HEK293 (cell line): ENCODE data around the gene HMX3.

ENCODE experiments used
- CTCF ChIA-PET: fragments of 350-600 bp; formaldehyde crosslinking; extraction: SDS; loops from one replicate; lab custom pipeline; 2021; ENCODE audit warnings: antibody characterized with exemption; lab: Yijun Ruan, JAX
- POLR2A ChIA-PET: fragments of 300-600 bp; formaldehyde crosslinking; extraction: SDS; loops from one replicate; lab custom pipeline; 2020; ENCODE audit warnings: antibody characterized with exemption, inconsistent platforms; lab: Yijun Ruan, JAX
- H3K27ac ChIP-seq: fragments of 200-500 bp; sonication (Bioruptor generic); 2 replicates; pipeline ENCODE4 v1.5.1; 2014; ENCODE audit warnings: low read depth, low read length, control low read depth, inconsistent platforms; ENCODE audit errors: extremely low read depth
- H3K36me3 ChIP-seq, 2 experiments: fragments of 200-500 bp in 1 of 2; sonication (Bioruptor generic) in 1 of 2; 1 replicate in 1 of 2; 2 replicates in 1 of 2; pipeline ENCODE4 v1.5.1; 2014 to 2017; ENCODE audit warnings: inconsistent platforms in 2 of 2, low read length in 2 of 2; ENCODE audit not compliant: control insufficient read depth in 2 of 2, insufficient read depth in 1 of 2
- H3K4me1 ChIP-seq: fragments of 200-500 bp; sonication (Bioruptor generic); 2 replicates; pipeline ENCODE4 v1.5.1; 2014; ENCODE audit warnings: mild to moderate bottlenecking, low read length, inconsistent platforms; ENCODE audit not compliant: control insufficient read depth, insufficient read depth
- H3K4me3 ChIP-seq: 2 replicates; pipeline ENCODE4 v1.5.1; 2011; ENCODE audit warnings: low read depth, mild to moderate bottlenecking, control low read depth, low read length, moderate library complexity
- H3K9me3 ChIP-seq: fragments of 200-500 bp; sonication (Bioruptor generic); 2 replicates; pipeline ENCODE4 v1.5.1; 2014; ENCODE audit warnings: low read depth, low read length, inconsistent platforms; ENCODE audit not compliant: control insufficient read depth, insufficient read depth
- FEZF1 ChIP-seq: fragments of 450-650 bp; formaldehyde crosslinking; IDR thresholded peaks from 2 replicates; pipeline ENCODE4 v1.5.1; 2016; ENCODE audit warnings: missing biosample characterization, missing genetic modification characterization
- GLIS1 ChIP-seq: fragments of 450-650 bp; formaldehyde crosslinking; IDR thresholded peaks from 2 replicates; pipeline ENCODE4 v1.5.1; 2016; ENCODE audit warnings: missing biosample characterization, missing genetic modification characterization
- MYNN ChIP-seq: fragments of 450-650 bp; formaldehyde crosslinking; IDR thresholded peaks from 2 replicates; pipeline ENCODE4 v1.5.1; 2016; ENCODE audit warnings: missing biosample characterization, missing genetic modification characterization, borderline replicate concordance
- PATZ1 ChIP-seq: fragments of 450-650 bp; formaldehyde crosslinking; IDR thresholded peaks from 2 replicates; pipeline ENCODE4 v1.5.1; 2016; ENCODE audit warnings: missing biosample characterization, missing genetic modification characterization
- SP7 ChIP-seq: fragments of 450-650 bp; formaldehyde crosslinking; IDR thresholded peaks from 2 replicates; pipeline ENCODE4 v1.5.1; 2016; ENCODE audit warnings: missing biosample characterization, missing genetic modification characterization
- TSHZ1 ChIP-seq: fragments of 450-650 bp; formaldehyde crosslinking; IDR thresholded peaks from 2 replicates; pipeline ENCODE4 v1.5.1; 2016; ENCODE audit warnings: missing biosample characterization, missing genetic modification characterization, borderline replicate concordance
- YY1 ChIP-seq: fragments of 450-650 bp; formaldehyde crosslinking; IDR thresholded peaks from 2 replicates; pipeline ENCODE4 v1.5.1; 2018; ENCODE audit warnings: missing biosample characterization, missing genetic modification characterization
- ZBTB1 ChIP-seq: fragments of 450-650 bp; formaldehyde crosslinking; IDR thresholded peaks from 2 replicates; pipeline ENCODE4 v1.5.1; 2016; ENCODE audit warnings: missing biosample characterization, missing genetic modification characterization
- ZFHX2 ChIP-seq: fragments of 450-650 bp; formaldehyde crosslinking; conservative IDR thresholded peaks from 2 replicates; pipeline ENCODE4 v1.5.1; 2016; ENCODE audit warnings: missing biosample characterization, missing genetic modification characterization
- ZNF169 ChIP-seq: fragments of 450-650 bp; formaldehyde crosslinking; IDR thresholded peaks from 2 replicates; pipeline ENCODE4 v1.5.1; 2016; ENCODE audit warnings: missing biosample characterization, missing genetic modification characterization
- ZNF2 ChIP-seq: fragments of 450-650 bp; formaldehyde crosslinking; IDR thresholded peaks from 2 replicates; pipeline ENCODE4 v1.5.1; 2016; ENCODE audit warnings: missing biosample characterization, missing genetic modification characterization
- ZNF223 ChIP-seq: fragments of 450-650 bp; formaldehyde crosslinking; IDR thresholded peaks from 2 replicates; pipeline ENCODE4 v1.5.1; 2016; ENCODE audit warnings: missing biosample characterization, missing genetic modification characterization
- ZNF274 ChIP-seq, 2 experiments: fragments of 200-500 bp in 1 of 2; fragments of 450-650 bp in 1 of 2; sonication (Bioruptor generic) in 1 of 2; formaldehyde crosslinking in 1 of 2; IDR thresholded peaks; 2 replicates each; pipeline versions ENCODE4 v1.5.1 to v1.6.1; 2014 to 2016; ENCODE audit warnings: borderline replicate concordance in 1 of 2, inconsistent platforms in 1 of 2, low read length in 1 of 2, missing biosample characterization in 1 of 2, missing genetic modification characterization in 1 of 2
- ZNF785 ChIP-seq: fragments of 450-650 bp; formaldehyde crosslinking; IDR thresholded peaks from 2 replicates; pipeline ENCODE4 v1.5.1; 2016; ENCODE audit warnings: missing biosample characterization, missing genetic modification characterization
- ZSCAN16 ChIP-seq: fragments of 450-650 bp; formaldehyde crosslinking; IDR thresholded peaks from 2 replicates; pipeline ENCODE4 v1.5.1; 2016; ENCODE audit warnings: missing biosample characterization, missing genetic modification characterization
- TF ChIP-seq, protein P1 (sequence below): fragments of 450-650 bp; formaldehyde crosslinking; conservative IDR thresholded peaks from 2 replicates; pipeline ENCODE4 v1.5.1; 2016; ENCODE audit warnings: low read depth, missing biosample characterization, missing genetic modification characterization
- TF ChIP-seq, protein P2 (sequence below): fragments of 450-650 bp; formaldehyde crosslinking; IDR thresholded peaks from 2 replicates; pipeline ENCODE4 v1.5.1; 2016; ENCODE audit warnings: missing biosample characterization, missing genetic modification characterization
- TF ChIP-seq, protein P3 (sequence below): fragments of 450-650 bp; formaldehyde crosslinking; optimal IDR thresholded peaks from 2 replicates; pipeline ENCODE3; 2016; ENCODE audit warnings: missing biosample characterization, mild to moderate bottlenecking, missing genetic modification characterization

The HMX3 gene

GRCh38 chr10:123134343-123134914 is 1.3 kb upstream of the HMX3 start:
- TF ChIP-seq MYNN (tag by site-specific recombination) (no peak), ZNF785 (tag by site-specific recombination) (no peak), ZNF223 (tag by site-specific recombination) (no peak), FEZF1 (tag by site-specific recombination) (no peak)
- TF ChIP-seq, protein P1, sequence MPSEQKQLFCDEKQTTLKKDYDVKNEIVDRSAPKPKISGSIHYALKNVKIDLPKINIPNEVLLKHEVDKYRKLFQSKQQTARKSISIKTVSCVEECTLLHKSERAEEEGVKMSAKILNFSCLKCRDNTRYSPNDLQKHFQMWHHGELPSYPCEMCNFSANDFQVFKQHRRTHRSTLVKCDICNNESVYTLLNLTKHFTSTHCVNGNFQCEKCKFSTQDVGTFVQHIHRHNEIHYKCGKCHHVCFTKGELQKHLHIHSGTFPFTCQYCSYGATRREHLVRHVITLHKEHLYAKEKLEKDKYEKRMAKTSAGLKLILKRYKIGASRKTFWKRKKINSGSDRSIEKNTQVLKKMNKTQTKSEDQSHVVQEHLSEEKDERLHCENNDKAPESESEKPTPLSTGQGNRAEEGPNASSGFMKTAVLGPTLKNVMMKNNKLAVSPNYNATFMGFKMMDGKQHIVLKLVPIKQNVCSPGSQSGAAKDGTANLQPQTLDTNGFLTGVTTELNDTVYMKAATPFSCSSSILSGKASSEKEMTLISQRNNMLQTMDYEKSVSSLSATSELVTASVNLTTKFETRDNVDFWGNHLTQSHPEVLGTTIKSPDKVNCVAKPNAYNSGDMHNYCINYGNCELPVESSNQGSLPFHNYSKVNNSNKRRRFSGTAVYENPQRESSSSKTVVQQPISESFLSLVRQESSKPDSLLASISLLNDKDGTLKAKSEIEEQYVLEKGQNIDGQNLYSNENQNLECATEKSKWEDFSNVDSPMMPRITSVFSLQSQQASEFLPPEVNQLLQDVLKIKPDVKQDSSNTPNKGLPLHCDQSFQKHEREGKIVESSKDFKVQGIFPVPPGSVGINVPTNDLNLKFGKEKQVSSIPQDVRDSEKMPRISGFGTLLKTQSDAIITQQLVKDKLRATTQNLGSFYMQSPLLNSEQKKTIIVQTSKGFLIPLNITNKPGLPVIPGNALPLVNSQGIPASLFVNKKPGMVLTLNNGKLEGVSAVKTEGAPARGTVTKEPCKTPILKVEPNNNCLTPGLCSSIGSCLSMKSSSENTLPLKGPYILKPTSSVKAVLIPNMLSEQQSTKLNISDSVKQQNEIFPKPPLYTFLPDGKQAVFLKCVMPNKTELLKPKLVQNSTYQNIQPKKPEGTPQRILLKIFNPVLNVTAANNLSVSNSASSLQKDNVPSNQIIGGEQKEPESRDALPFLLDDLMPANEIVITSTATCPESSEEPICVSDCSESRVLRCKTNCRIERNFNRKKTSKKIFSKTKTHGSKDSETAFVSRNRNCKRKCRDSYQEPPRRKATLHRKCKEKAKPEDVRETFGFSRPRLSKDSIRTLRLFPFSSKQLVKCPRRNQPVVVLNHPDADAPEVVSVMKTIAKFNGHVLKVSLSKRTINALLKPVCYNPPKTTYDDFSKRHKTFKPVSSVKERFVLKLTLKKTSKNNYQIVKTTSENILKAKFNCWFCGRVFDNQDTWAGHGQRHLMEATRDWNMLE (tag by site-specific recombination), result no peak
- POLR2A ChIA-PET, result interaction anchor here (1.1 kb wide), 1 partner anchor 20 kb away, joined by 6 read pairs; the partner anchor contains the start of gene BUB3

DNA sequence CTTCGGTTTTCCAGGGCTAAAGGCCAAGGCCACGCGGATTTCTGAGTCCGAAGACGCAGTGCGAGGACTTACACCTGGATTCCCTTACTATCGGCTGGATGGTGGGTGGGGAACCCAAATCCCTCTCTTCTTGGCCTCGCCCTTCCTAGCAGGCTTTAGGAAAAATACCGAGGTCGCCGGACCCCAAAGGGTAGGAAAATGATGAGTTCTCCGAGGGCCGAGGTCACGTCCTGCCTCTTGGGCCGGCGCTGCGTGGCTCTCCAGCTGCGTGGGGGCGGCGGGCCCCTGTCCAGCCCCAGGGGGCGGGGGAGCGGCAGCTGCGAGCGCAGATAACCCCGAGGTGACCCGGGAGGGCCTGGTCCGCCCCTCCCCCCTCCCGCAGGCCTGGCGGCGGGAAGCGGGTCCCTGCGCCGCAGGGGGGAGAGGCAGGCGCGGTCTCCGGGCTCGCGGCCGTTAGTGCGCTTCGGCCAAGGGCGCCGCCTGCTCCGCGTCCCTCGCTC is 805 bp upstream of the HMX3 start:
- H3K36me3 ChIP-seq, result no peaks in the 10 kb centered on the region
- no peaks in the 10 kb centered on the region for H3K9me3 ChIP-seq
- H3K4me3 ChIP-seq, result peak overlapping the region; percentile 51
- H3K4me1 ChIP-seq, result no peaks in the 10 kb centered on the region
- H3K27ac ChIP-seq, result peak overlapping the region; percentile 25; the same call in 1 of the 2 replicates
- POLR2A ChIA-PET, result interaction anchor here (1.1 kb wide), 1 partner anchor 19 kb away, joined by 6 read pairs; the partner anchor contains the start of gene BUB3
- CTCF ChIA-PET, result interaction anchor here (1.7 to 4.1 kb wide), 3 partner anchors 24 to 245 kb away, joined by 10 to 20 read pairs (median 16); no protein-coding TSS in a partner anchor
- 0 out of 2 replicates have a peak, but pooled peaks have one; percentile 27 for TF ChIP-seq TSHZ1
- TF ChIP-seq, protein P2, sequence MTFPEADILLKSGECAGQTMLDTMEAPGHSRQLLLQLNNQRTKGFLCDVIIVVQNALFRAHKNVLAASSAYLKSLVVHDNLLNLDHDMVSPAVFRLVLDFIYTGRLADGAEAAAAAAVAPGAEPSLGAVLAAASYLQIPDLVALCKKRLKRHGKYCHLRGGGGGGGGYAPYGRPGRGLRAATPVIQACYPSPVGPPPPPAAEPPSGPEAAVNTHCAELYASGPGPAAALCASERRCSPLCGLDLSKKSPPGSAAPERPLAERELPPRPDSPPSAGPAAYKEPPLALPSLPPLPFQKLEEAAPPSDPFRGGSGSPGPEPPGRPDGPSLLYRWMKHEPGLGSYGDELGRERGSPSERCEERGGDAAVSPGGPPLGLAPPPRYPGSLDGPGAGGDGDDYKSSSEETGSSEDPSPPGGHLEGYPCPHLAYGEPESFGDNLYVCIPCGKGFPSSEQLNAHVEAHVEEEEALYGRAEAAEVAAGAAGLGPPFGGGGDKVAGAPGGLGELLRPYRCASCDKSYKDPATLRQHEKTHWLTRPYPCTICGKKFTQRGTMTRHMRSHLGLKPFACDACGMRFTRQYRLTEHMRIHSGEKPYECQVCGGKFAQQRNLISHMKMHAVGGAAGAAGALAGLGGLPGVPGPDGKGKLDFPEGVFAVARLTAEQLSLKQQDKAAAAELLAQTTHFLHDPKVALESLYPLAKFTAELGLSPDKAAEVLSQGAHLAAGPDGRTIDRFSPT, result 0 out of 2 replicates have a peak, but pooled peaks have one; percentile 11
- TF ChIP-seq ZNF2 (tag by site-specific recombination), result no peak
- no peak for TF ChIP-seq ZBTB1 (tag by site-specific recombination)
- no peak for TF ChIP-seq ZNF169 (tag by site-specific recombination)
- peak; percentile 39 for TF ChIP-seq SP7 (tag by site-specific recombination)
- TF ChIP-seq, protein P3, sequence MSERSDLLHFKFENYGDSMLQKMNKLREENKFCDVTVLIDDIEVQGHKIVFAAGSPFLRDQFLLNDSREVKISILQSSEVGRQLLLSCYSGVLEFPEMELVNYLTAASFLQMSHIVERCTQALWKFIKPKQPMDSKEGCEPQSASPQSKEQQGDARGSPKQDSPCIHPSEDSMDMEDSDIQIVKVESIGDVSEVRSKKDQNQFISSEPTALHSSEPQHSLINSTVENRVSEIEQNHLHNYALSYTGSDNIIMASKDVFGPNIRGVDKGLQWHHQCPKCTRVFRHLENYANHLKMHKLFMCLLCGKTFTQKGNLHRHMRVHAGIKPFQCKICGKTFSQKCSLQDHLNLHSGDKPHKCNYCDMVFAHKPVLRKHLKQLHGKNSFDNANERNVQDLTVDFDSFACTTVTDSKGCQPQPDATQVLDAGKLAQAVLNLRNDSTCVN (tag by site-specific recombination), result peak; percentile 83
- peak; percentile 92 for TF ChIP-seq GLIS1 (tag by site-specific recombination)
- TF ChIP-seq YY1 (tag by site-specific recombination), result no peak
- TF ChIP-seq ZFHX2 (tag by site-specific recombination), result no peak
- TF ChIP-seq ZSCAN16, result no peak
- peak; percentile 57 for TF ChIP-seq PATZ1 (tag by site-specific recombination)
- no peak for TF ChIP-seq ZNF274 (IDR thresholded peaks at IDR 0.05; ENCODE audit: low read length)
- TF ChIP-seq ZNF274 (tag by site-specific recombination; IDR thresholded peaks at IDR 0.05; ENCODE audit: borderline replicate concordance), result no peak

More at GRCh38 chr10:123134343-123134914, 1.3 kb upstream of the HMX3 start:
- Histone ChIP-seq H3K9me3 (no peaks in the 10 kb centered on the region), H3K27ac (no peak overlapping the region; the same call in 1 of the 2 replicates), H3K4me1 (no peaks in the 10 kb centered on the region), H3K36me3 (no peaks in the 10 kb centered on the region), H3K4me3 (no peak overlapping the region)
- CTCF ChIA-PET, result interaction anchor here (0.6 to 4.1 kb wide), 10 partner anchors 25 to 662 kb away, joined by 3 to 20 read pairs (median 4); no protein-coding TSS in a partner anchor
